ENCODE results near the gene PADI6.

Gene PADI6

DNA sequence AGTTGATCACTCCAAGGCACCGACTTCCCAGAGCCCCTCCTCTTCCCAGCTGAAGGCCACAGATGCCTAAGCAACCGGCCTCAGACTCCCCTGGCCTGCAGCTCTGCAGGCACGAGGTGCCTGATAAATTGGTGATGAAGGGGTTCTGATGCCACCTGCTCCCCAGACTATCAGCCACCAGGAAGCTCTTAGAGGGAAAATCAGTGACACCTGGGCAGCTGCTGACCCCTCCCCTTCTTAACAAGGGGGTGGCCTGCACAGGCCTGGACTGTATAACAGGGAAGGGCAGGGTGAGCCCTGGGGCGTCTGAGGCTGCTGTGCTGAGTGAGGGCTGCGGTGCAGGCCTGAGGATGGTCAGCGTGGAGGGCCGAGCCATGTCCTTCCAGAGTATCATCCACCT, at the start of gene PADI6:
Gene PADI6, plus strand, starts transcription at position 301 of the 400 bp plus-strand sequence. Its CDS starts 50 bp downstream, at position 351.
- DNase-seq (ENCODE audit: low read depth) = no peak
- H3K4me3 ChIP-seq (ENCODE audit: low read depth, low read length) = no peak within 1 kb of the TSS
- TF ChIP-seq CTCF (IDR thresholded peaks at IDR 0.05; ENCODE audit: low read depth, low read length, missing control alignments) = no peak

- no peak overlapping the region for H3K4me3 ChIP-seq (ENCODE audit: low read depth, low read length)
- no peak for DNase-seq (ENCODE audit: low read depth)
- no peak for TF ChIP-seq CTCF (IDR thresholded peaks at IDR 0.05; ENCODE audit: low read depth, low read length, missing control alignments)
Observed at GRCh38 chr1:17328855-17329254, 43.1 kb upstream of the PADI6 start.

- DNase-seq (ENCODE audit: low read depth) = no peak
- H3K4me3 ChIP-seq (ENCODE audit: low read depth, low read length) = no peak overlapping the region
- TF ChIP-seq CTCF (IDR thresholded peaks at IDR 0.05; ENCODE audit: low read depth, low read length, missing control alignments) = no peak
Observed at GRCh38 chr1:17329610-17330009, 42.4 kb upstream of the PADI6 start.

DNA sequence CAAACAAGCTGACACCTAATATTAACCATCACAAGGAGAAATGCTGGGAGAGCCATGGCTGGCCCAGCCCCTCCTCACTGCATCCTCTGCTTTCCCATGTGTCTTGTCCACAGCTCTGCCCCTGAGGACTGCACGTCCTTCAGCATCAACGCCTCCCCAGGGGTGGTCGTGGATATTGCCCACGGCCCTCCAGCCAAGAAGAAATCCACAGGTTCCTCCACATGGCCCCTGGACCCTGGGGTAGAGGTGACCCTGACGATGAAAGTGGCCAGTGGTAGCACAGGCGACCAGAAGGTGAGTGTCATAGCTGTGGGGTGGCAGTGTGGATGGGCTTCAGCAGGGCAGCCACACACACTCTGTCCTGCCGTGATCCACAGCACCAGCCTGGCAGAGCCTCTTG, 41.1 kb upstream of the PADI6 start:
- no peak overlapping the region for H3K4me3 ChIP-seq (ENCODE audit: low read depth, low read length)
- DNase-seq (ENCODE audit: low read depth) = no peak
- no peak for TF ChIP-seq CTCF (IDR thresholded peaks at IDR 0.05; ENCODE audit: low read depth, low read length, missing control alignments)

DNA sequence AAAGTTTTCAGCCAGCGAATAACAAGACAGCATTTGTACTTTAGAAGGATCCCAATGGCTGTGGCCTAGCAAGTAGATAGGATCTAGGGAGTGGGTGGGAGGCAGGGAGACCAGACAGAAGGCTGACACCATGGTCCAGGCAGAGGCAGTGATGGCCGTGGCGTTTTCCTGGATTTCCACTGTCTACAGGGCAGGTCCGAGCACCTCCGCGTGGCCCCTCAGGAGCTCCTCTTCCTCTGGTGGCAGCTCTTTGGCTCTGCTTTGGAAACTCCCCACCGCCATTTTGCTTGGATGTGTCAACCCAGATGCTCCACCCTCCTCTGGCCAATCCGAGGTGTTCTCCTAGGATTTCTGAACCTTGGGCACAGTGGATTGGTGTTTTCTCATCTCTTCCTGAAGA, 38.9 kb upstream of the PADI6 start:
- H3K4me3 ChIP-seq (ENCODE audit: low read depth, low read length) = no peak overlapping the region
- no peak for TF ChIP-seq CTCF (IDR thresholded peaks at IDR 0.05; ENCODE audit: low read depth, low read length, missing control alignments)
- no peak for DNase-seq (ENCODE audit: low read depth)

- no peak for DNase-seq (ENCODE audit: low read depth)
- no peak overlapping the region for H3K4me3 ChIP-seq (ENCODE audit: low read depth, low read length)
- peak; percentile 85 for TF ChIP-seq CTCF (IDR thresholded peaks at IDR 0.05; ENCODE audit: low read depth, low read length, missing control alignments)
Observed at GRCh38 chr1:17335821-17336710, 35.9 kb upstream of the PADI6 start.

Data from GM12864 (cell line).